Measurements from ENCODE around the gene SHLD1. TPM values are rescaled to one million over a fixed set of nuclear protein-coding genes. Genes with fewer than 3 reads are reported as not detected.

SHLD1 gene
- total and polyA plus RNA-seq, 2 experiments from 2014 or later, result 1.4 to 15.0 TPM

DNA sequence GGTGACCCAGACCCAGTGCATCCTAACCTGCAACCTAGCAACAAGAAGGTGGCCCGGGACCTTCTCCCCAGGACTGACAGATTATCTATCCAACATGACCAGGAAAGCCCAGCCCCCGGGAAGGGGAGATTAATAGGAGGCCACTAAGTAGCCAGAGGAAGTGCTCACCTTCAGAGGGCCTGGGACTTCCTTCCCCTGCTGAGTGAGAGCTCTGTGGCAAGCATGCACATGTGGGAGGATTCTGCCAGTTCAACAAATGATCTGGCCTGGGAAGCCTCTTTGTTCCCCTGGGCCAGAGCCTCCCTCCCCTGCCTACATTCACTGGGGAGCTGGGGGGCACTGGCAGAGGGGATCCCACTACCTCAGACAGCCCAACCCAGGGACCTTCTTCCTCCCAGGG is 39.6 kb downstream of the SHLD1 start (continued):
- TF ChIP-seq ETS1 (IDR thresholded peaks at IDR 0.05) (no peak), REST (IDR thresholded peaks at IDR 0.05; ENCODE audit: unreplicated experiment) (no peak)

GRCh38 chr20:5793916-5794315 is 43.7 kb downstream of the SHLD1 start:
- no peaks in the 10 kb centered on the region for H3K79me2 ChIP-seq (replicated peaks; ENCODE audit: insufficient read depth)
- no peaks in the 10 kb centered on the region for H4K20me1 ChIP-seq (replicated peaks; ENCODE audit: insufficient read depth)
- no peaks in the 10 kb centered on the region for H3K27me3 ChIP-seq (ENCODE audit: insufficient read depth)
- TF ChIP-seq EZH2 (IDR thresholded peaks at IDR 0.05; ENCODE audit: low read depth, unreplicated experiment), result no peak
- TF ChIP-seq ZNF114 (CRISPR knock-in tag; IDR thresholded peaks at IDR 0.05), result no peak
- TF ChIP-seq STAT1 (IDR thresholded peaks at IDR 0.05; ENCODE audit: unreplicated experiment), result no peak
- no peak for TF ChIP-seq ZNF331 (CRISPR knock-in tag; IDR thresholded peaks at IDR 0.05; ENCODE audit: low read depth)
- TF ChIP-seq CREB1 (CRISPR knock-in tag; IDR thresholded peaks at IDR 0.05; ENCODE audit: low read depth), result no peak
- TF ChIP-seq, protein P1, sequence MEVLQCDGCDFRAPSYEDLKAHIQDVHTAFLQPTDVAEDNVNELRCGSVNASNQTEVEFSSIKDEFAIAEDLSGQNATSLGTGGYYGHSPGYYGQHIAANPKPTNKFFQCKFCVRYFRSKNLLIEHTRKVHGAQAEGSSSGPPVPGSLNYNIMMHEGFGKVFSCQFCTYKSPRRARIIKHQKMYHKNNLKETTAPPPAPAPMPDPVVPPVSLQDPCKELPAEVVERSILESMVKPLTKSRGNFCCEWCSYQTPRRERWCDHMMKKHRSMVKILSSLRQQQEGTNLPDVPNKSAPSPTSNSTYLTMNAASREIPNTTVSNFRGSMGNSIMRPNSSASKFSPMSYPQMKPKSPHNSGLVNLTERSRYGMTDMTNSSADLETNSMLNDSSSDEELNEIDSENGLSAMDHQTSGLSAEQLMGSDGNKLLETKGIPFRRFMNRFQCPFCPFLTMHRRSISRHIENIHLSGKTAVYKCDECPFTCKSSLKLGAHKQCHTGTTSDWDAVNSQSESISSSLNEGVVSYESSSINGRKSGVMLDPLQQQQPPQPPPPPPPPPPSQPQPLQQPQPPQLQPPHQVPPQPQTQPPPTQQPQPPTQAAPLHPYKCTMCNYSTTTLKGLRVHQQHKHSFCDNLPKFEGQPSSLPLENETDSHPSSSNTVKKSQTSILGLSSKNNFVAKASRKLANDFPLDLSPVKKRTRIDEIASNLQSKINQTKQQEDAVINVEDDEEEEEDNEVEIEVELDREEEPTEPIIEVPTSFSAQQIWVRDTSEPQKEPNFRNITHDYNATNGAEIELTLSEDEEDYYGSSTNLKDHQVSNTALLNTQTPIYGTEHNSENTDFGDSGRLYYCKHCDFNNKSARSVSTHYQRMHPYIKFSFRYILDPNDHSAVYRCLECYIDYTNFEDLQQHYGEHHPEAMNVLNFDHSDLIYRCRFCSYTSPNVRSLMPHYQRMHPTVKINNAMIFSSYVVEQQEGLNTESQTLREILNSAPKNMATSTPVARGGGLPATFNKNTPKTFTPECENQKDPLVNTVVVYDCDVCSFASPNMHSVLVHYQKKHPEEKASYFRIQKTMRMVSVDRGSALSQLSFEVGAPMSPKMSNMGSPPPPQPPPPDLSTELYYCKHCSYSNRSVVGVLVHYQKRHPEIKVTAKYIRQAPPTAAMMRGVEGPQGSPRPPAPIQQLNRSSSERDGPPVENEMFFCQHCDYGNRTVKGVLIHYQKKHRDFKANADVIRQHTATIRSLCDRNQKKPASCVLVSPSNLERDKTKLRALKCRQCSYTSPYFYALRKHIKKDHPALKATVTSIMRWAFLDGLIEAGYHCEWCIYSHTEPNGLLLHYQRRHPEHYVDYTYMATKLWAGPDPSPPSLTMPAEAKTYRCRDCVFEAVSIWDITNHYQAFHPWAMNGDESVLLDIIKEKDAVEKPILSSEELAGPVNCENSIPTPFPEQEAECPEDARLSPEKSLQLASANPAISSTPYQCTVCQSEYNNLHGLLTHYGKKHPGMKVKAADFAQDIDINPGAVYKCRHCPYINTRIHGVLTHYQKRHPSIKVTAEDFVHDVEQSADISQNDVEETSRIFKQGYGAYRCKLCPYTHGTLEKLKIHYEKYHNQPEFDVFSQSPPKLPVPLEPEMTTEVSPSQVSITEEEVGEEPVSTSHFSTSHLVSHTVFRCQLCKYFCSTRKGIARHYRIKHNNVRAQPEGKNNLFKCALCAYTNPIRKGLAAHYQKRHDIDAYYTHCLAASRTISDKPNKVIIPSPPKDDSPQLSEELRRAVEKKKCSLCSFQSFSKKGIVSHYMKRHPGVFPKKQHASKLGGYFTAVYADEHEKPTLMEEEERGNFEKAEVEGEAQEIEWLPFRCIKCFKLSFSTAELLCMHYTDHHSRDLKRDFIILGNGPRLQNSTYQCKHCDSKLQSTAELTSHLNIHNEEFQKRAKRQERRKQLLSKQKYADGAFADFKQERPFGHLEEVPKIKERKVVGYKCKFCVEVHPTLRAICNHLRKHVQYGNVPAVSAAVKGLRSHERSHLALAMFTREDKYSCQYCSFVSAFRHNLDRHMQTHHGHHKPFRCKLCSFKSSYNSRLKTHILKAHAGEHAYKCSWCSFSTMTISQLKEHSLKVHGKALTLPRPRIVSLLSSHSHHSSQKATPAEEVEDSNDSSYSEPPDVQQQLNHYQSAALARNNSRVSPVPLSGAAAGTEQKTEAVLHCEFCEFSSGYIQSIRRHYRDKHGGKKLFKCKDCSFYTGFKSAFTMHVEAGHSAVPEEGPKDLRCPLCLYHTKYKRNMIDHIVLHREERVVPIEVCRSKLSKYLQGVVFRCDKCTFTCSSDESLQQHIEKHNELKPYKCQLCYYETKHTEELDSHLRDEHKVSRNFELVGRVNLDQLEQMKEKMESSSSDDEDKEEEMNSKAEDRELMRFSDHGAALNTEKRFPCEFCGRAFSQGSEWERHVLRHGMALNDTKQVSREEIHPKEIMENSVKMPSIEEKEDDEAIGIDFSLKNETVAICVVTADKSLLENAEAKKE (CRISPR knock-in tag; IDR thresholded peaks at IDR 0.05), result no peak
- ATAC-seq, result no peak
- H2AFZ ChIP-seq, result no peak overlapping the region
- no peak overlapping the region for H3K4me3 ChIP-seq
- no peaks in the 10 kb centered on the region for H3K9me3 Mint-ChIP-seq
- H3K27ac ChIP-seq (ENCODE audit: low read depth), result no peak overlapping the region
- peaks cover 2% of the 10 kb centered on the region for H3K27me3 Mint-ChIP-seq (ENCODE audit: insufficient read depth, low read depth, poor library complexity)
- H3K27ac Mint-ChIP-seq, result no peak overlapping the region; the same call in 1 of the 2 replicates
- H3K4me3 Mint-ChIP-seq, result no peak overlapping the region
- DNase-seq (ENCODE audit: low spot score), result no peak
- H3F3A ChIP-seq (replicated peaks; ENCODE audit: low read depth), result no peaks in the 10 kb centered on the region
- no peaks in the 10 kb centered on the region for H3K9me2 ChIP-seq (ENCODE audit: insufficient read depth)
- H3K4me1 Mint-ChIP-seq, result peaks cover 28% of the 10 kb centered on the region
- no peaks in the 10 kb centered on the region; the same call in 2 of the 3 replicates for H3K36me3 Mint-ChIP-seq (ENCODE audit: low read depth)
- H3K4me2 ChIP-seq, result no peak overlapping the region
- H3K36me3 ChIP-seq (ENCODE audit: insufficient read depth), result no peaks in the 10 kb centered on the region
- H3K4me1 ChIP-seq (ENCODE audit: insufficient read depth), result peaks cover 21% of the 10 kb centered on the region
